Ascending aorta (tissue), 2 donors: ENCODE results near the gene CA4. TPM values are rescaled to one million over a fixed set of nuclear protein-coding genes. Genes with fewer than 3 reads are reported as not detected.

ENCODE experiments used
- DNase-seq, 2 donors: peaks; one replicate each; pipeline ENCODE4 v3.0.0-alpha.2; 2019; ENCODE audit warnings: low spot score in 2 of 2
- H3K27ac ChIP-seq, 2 donors: fragments of 200-600 bp; sonication (generic); one replicate each; pipeline ENCODE4 v1.5.1; 2016 to 2017; ENCODE audit warnings: mild to moderate bottlenecking in 1 of 2
- H3K27me3 ChIP-seq: fragments of 200-600 bp; sonication (generic); one replicate; pipeline ENCODE4 v1.5.1; 2017
- H3K36me3 ChIP-seq, 2 donors: fragments of 200-600 bp; sonication (generic); one replicate each; pipeline ENCODE4 v1.5.1; 2016
- H3K4me1 ChIP-seq, 2 donors: fragments of 200-600 bp; sonication (generic); one replicate each; pipeline ENCODE4 v1.5.1; 2016 to 2017; ENCODE audit warnings: mild to moderate bottlenecking in 1 of 2
- H3K4me3 ChIP-seq, 2 donors: fragments of 200-600 bp; sonication (generic); one replicate each; pipeline ENCODE4 v1.5.1; 2016 to 2017; ENCODE audit warnings: mild to moderate bottlenecking in 1 of 2
- H3K9me3 ChIP-seq, 2 donors: fragments of 200-600 bp; sonication (generic); one replicate each; pipeline ENCODE4 v1.5.1; 2016
- intact Hi-C: fragments of 100-400 bp; cut with DNase I; formaldehyde crosslinking; loops from one replicate; pipeline ENCODE4 v1.15.1; 2023
- total RNA-seq: library from RNA; depleted of rRNA; stranded (reverse); fragments of >200 nt; gene quantifications from one replicate; pipeline ENCODE4 v1.1.0, GENCODE V29; 2016
- TF ChIP-seq, protein P1 (sequence below), 3 experiments: fragments of 200-600 bp in 2 of 3; fragments of 450-650 bp in 1 of 3; sonication (generic) in 2 of 3; IDR thresholded peaks; one replicate each; pipeline ENCODE4 v1.5.1; 2016 to 2019; ENCODE audit warnings: antibody characterized with exemption in 3 of 3, mild to moderate bottlenecking in 1 of 3, moderate library complexity in 1 of 3

Gene CA4
- total RNA-seq, 1 donor from 2014 or later = 35.3 TPM

DNA sequence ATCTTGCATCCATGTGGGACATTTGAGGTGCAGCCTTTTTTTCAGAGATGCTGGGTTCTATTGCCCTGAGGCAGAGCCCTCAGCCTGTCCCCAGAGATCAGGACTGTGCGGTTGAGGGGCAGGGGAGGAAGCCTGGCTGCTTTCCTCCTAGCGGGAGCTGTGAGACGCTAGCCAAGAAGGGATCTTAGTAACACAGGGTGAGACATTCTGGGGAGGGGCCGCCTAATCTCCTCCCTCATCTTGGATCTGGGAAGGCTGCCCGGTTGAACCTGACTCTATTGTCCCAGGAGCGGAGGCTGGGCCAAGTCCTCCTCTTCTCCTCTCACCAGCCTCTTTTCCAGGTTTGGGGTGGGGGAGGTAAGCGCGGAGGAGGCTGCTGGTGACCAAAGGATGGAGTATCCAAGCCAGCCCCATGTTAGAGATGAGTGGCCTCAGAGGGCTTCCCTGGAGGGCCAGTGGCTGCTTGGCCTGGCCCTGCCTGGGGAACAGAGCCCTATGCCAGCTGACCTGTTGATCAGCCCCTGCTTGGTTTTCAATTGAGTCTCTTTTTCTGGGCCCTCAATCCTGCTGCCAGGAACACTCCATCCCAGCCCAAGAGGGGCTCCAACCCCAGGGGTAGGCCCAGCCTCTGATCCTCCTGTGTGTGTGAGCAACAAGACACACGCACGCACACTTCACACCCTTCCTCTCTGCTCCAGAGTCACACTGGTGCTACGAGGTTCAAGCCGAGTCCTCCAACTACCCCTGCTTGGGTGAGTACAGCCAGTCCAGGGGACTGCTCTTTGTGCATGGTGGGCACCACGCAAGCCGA, 5.0 kb downstream of the CA4 start:
- TF ChIP-seq, protein P1, sequence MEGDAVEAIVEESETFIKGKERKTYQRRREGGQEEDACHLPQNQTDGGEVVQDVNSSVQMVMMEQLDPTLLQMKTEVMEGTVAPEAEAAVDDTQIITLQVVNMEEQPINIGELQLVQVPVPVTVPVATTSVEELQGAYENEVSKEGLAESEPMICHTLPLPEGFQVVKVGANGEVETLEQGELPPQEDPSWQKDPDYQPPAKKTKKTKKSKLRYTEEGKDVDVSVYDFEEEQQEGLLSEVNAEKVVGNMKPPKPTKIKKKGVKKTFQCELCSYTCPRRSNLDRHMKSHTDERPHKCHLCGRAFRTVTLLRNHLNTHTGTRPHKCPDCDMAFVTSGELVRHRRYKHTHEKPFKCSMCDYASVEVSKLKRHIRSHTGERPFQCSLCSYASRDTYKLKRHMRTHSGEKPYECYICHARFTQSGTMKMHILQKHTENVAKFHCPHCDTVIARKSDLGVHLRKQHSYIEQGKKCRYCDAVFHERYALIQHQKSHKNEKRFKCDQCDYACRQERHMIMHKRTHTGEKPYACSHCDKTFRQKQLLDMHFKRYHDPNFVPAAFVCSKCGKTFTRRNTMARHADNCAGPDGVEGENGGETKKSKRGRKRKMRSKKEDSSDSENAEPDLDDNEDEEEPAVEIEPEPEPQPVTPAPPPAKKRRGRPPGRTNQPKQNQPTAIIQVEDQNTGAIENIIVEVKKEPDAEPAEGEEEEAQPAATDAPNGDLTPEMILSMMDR (IDR thresholded peaks at IDR 0.05) = no peak
- Histone ChIP-seq H3K9me3 (no peaks in the 10 kb centered on the region), H3K27me3 (peaks cover 7% of the 10 kb centered on the region), H3K4me1 (peaks cover 0 to 3% of the 10 kb centered on the region in 2 donors), H3K4me3 (no peak overlapping the region), H3K27ac (no peak overlapping the region), H3K36me3 (no peaks in the 10 kb centered on the region)
- intact Hi-C loops = no loop called here
- DNase-seq = no peak

DNA sequence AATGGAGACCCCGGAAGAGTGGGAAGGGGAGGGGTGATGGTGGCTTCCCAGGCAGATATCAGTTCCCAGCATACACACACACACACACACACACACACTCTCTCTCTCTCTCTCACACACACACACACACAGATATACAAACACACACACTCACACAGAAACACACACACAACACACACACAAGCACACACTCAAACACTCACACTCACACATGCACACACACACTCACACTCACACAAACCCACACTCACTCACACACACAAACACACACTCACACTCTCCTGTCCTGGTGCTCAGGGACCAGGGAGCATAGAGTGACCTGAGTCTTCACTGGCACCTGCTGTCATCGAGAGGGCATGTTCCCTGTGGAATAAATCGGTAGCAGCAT, 5.6 kb downstream of the CA4 start:
- H3K36me3 ChIP-seq = no peaks in the 10 kb centered on the region
- H3K4me3 ChIP-seq = no peak overlapping the region
- DNase-seq = no peak
- H3K27ac ChIP-seq = no peak overlapping the region
- peaks cover 3% of the 10 kb centered on the region for H3K27me3 ChIP-seq
- intact Hi-C loops = no loop called here
- TF ChIP-seq, protein P1 (IDR thresholded peaks at IDR 0.05) = no peak
- no peaks in the 10 kb centered on the region for H3K9me3 ChIP-seq
- no peaks in the 10 kb centered on the region for H3K4me1 ChIP-seq

DNA sequence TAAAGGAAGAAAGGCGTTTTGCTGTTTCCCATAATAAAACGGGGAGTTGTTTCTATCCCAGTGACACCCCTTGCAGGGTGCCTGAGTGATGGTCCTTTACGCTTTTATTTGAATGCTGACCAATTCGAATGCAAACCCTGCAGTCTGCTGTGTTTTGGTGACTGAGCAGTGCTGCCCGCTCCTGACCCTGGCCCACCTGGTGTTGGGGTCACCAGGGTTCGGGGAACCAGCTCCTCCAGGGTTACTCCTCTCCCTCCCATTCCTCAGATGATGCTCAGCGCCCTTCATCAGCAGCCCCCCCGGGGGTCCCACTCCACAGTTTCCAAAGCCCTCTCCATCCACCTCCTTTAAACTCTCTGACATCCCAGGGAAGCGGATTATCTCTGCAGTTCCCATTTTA, 6.0 kb downstream of the CA4 start:
- H3K27ac ChIP-seq = no peak overlapping the region

DNA sequence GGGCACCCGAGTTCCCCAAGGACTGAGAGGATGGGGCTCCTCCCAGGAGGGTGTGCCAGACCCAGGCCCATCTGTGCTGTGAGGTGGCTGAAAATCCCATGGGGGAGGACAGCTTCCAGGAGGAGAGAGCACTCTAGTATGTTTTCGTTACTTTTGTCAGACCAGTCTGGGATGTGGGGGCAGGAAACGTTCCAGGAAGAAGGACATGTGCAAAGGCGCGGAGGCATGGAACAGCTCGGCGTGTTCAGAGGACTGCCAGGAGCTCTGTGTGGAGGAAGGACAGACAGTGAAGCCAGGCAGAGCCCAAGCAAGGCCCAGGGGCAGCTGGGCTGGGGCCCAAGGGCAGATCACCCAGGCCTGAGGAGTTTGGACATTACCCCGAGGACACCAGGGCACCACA, 7.0 kb downstream of the CA4 start:
- intact Hi-C loops = no loop called here
- no peak for DNase-seq
- Histone ChIP-seq H3K27ac (no peak overlapping the region), H3K4me3 (no peak overlapping the region), H3K9me3 (no peaks in the 10 kb centered on the region), H3K36me3 (no peaks in the 10 kb centered on the region), H3K4me1 (no peaks in the 10 kb centered on the region), H3K27me3 (no peaks in the 10 kb centered on the region)
- TF ChIP-seq, protein P1 (IDR thresholded peaks at IDR 0.05) = no peak

More for the DNA sequence above, 6.0 kb downstream of the CA4 start:
- TF ChIP-seq, protein P1 (IDR thresholded peaks at IDR 0.05) = no peak
- no peaks in the 10 kb centered on the region for H3K36me3 ChIP-seq
- no peak for DNase-seq
- H3K4me3 ChIP-seq = no peak overlapping the region
- H3K9me3 ChIP-seq = no peaks in the 10 kb centered on the region
- H3K27me3 ChIP-seq = peaks cover under 1% of the 10 kb centered on the region
- H3K4me1 ChIP-seq = no peaks in the 10 kb centered on the region
- intact Hi-C loops = no loop called here

DNA sequence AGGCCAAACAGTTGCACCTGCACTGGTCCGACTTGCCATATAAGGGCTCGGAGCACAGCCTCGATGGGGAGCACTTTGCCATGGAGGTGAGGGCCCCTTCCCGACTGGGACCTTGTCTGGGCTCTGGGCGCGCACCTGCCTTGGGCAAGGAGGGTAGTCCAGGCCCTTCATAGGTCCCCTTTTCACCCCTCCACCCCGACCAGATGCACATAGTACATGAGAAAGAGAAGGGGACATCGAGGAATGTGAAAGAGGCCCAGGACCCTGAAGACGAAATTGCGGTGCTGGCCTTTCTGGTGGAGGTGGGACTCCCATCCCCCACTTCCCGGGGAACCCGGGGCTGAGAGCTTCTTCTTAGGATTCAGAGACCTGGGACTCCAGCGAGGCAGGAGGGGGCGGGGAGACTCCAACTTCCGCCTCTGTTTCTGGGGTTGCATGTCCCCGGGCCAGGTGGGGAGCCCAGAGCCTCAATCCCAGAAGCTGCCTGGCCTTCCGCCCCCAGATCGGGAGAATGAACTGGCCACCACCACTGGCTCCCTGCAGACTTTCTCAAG, 7.8 kb downstream of the CA4 start:
- DNase-seq = no peak
- no peaks in the 10 kb centered on the region for H3K36me3 ChIP-seq
- no peaks in the 10 kb centered on the region for H3K4me1 ChIP-seq
- H3K27ac ChIP-seq = no peak overlapping the region
- H3K9me3 ChIP-seq = no peaks in the 10 kb centered on the region
- TF ChIP-seq, protein P1 (IDR thresholded peaks at IDR 0.05) = no peak
- no peaks in the 10 kb centered on the region for H3K27me3 ChIP-seq
- intact Hi-C loops = no loop called here
- no peak overlapping the region for H3K4me3 ChIP-seq
